Measurements from ENCODE around the gene AFG1L.

The AFG1L gene

GRCh38 chr6:108570517-108570916 lies 275.7 kb downstream of the AFG1L start:
- Histone ChIP-seq H3K27ac (ENCODE audit: low read length) (no peak overlapping the region), H3K4me3 (ENCODE audit: low read depth in 1 of 2, low read length in 2 of 2) (no peak overlapping the region), H3K36me3 (ENCODE audit: insufficient read depth, low read length) (peaks cover 51% of the 10 kb centered on the region), H3K4me1 (ENCODE audit: insufficient read depth, low read length) (0 out of 2 replicates have a peak, but pooled peaks cover under 1% of the 10 kb centered on the region), H3K9ac (ENCODE audit: low read depth, low read length) (no peak overlapping the region), H2AFZ (ENCODE audit: low read depth, low read length) (no peak overlapping the region), H3K79me2 (ENCODE audit: insufficient read depth, low read length) (peaks cover 51% of the 10 kb centered on the region), H3K27me3 (ENCODE audit: insufficient read depth, low read length, poor library complexity) (no peaks in the 10 kb centered on the region), H3K4me2 (ENCODE audit: insufficient read depth, low read length) (no peak overlapping the region), H4K20me1 (ENCODE audit: insufficient read depth, low read length) (peaks cover 9% of the 10 kb centered on the region; the same call in 1 of the 2 replicates), H3K9me3 (ENCODE audit: insufficient read depth, low read length, severe bottlenecking) (no peaks in the 10 kb centered on the region)
- ATAC-seq (ENCODE audit: insufficient read depth, low read depth) (no peak), DNase-seq (no peak)
- TF ChIP-seq EZH2 (IDR thresholded peaks at IDR 0.05; ENCODE audit: borderline replicate concordance, low read depth, low read length, severe bottlenecking) (no peak), CTCF (IDR thresholded peaks at IDR 0.05; ENCODE audit: borderline replicate concordance, extremely low read depth, low read length, poor library complexity, severe bottlenecking) (no peak)

GRCh38 chr6:108574457-108575141 lies 279.7 kb downstream of the AFG1L start:
- no peaks in the 10 kb centered on the region; the same call in 1 of the 2 replicates for H4K20me1 ChIP-seq (ENCODE audit: insufficient read depth, low read length)

More at GRCh38 chr6:108574457-108575141, 279.7 kb downstream of the AFG1L start:
- Histone ChIP-seq H3K27me3 (ENCODE audit: insufficient read depth, low read length, poor library complexity) (no peaks in the 10 kb centered on the region), H3K4me3 (ENCODE audit: low read depth in 1 of 2, low read length in 2 of 2) (no peak overlapping the region), H3K79me2 (ENCODE audit: insufficient read depth, low read length) (peaks cover 44% of the 10 kb centered on the region), H3K36me3 (ENCODE audit: insufficient read depth, low read length) (peaks cover 38% of the 10 kb centered on the region), H3K9me3 (ENCODE audit: insufficient read depth, low read length, severe bottlenecking) (no peaks in the 10 kb centered on the region), H3K4me1 (ENCODE audit: insufficient read depth, low read length) (peaks cover 16% of the 10 kb centered on the region), H2AFZ (ENCODE audit: low read depth, low read length) (no peak overlapping the region), H3K27ac (ENCODE audit: low read length) (no peak overlapping the region), H3K4me2 (ENCODE audit: insufficient read depth, low read length) (no peak overlapping the region), H3K9ac (ENCODE audit: low read depth, low read length) (no peak overlapping the region)
- ATAC-seq (ENCODE audit: insufficient read depth, low read depth) (no peak), DNase-seq (no peak)
- TF ChIP-seq CTCF (IDR thresholded peaks at IDR 0.05; ENCODE audit: borderline replicate concordance, extremely low read depth, low read length, poor library complexity, severe bottlenecking) (no peak), EZH2 (IDR thresholded peaks at IDR 0.05; ENCODE audit: borderline replicate concordance, low read depth, low read length, severe bottlenecking) (no peak)
